ENCODE data around the gene RAB13.

The RAB13 gene

DNA sequence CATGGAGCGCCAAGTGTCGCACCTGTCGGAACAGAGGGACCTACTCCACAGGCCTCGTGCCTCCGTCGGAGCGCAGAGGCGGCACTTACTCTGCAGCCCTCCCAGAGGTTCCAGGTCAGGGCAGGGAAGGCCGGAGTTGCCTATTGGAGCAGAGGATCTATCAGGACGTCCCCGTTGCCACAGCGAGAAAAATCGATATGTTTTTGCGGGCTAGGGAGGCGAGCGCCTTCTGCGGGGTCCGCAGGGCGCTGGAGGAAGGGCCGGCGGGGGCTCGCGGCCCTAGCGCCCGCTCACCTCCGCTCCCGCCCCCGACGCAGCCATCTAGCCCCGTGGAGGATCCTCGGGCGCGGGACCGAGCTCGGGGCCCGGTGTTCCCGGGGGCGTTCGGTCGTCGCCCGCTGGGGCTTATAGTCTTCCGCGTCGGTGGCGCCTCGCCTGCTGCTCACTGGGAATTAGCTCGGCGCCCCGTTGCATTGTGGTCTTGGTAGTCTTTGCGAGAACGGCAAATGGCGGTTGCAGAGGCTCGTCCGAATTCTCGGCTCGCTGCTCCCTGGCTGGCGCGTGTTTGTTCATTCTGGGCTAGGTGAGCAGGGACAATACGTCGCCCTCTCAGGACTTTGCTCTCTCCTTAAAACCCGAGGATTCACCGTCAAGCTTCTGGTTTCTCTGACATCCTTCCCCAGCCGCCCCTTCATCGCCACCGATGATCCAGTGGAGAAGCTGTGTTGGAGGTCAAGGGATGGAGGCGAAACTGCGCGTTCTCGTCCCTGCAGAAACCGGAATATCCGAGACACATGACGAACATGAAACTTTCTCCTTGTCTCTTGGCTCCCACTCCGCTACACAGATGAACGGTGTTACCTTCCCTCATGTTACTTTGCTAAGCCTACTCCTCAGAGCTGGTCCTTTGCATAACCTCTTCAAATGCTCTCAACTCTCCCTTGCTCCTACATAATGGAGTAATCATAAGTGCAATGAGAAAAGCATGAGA, 8.6 kb downstream of the RAB13 start, which contains the start of gene JTB:
TSS of gene JTB (minus strand) at position 425 of the 991 bp plus-strand sequence. CDS start at position 3, 422 bp downstream.
- peak; percentile 63 to 87 (median 78) for DNase-seq

- DNase-seq, result no peak
Observed at GRCh38 chr1:153976819-153977249, 9.3 kb downstream of the RAB13 start.

- DNase-seq, result no peak
Observed at GRCh38 chr1:153973525-153973924, 12.6 kb downstream of the RAB13 start.

GRCh38 chr1:153973071-153973470, 13.1 kb downstream of the RAB13 start:
- DNase-seq, result no peak

- no peak for DNase-seq
Observed at GRCh38 chr1:153970346-153970745, 15.8 kb downstream of the RAB13 start.

GRCh38 chr1:153968972-153969371, 17.2 kb downstream of the RAB13 start:
- DNase-seq, result no peak

- no peak for DNase-seq
Observed at GRCh38 chr1:153968408-153968807, 17.7 kb downstream of the RAB13 start.

DNA sequence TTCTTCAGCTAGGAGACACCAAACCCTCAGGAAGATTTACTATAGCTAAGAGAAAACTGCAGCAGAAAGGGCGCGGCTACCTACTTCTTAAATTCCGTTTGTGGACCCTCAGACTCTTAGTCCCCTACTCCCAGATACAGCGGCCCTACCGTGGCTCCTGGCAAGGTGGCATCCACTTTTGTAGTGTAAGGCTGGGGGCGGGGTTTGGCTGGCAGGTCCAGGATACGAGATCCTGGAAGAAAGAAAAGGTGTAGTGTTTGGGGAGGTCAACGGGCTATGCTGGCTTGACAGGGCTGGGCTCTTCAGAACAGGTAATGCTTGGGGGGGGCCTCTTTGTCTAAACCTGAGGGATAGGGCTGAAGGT, 18.2 kb downstream of the RAB13 start:
- no peak for DNase-seq

- peak in 4 of 5 experiments; percentile 75 to 98 (median 79) for DNase-seq
Observed at GRCh38 chr1:153967107-153967999, 18.8 kb downstream of the RAB13 start, which contains the start of gene CREB3L4. Gene CREB3L4 (plus strand): TSS chr1:153967902. CDS start chr1:153968526, 624 bp downstream.

- no peak for DNase-seq
Observed at GRCh38 chr1:153963850-153964331, 22.2 kb downstream of the RAB13 start.

GRCh38 chr1:153963030-153963849, 22.9 kb downstream of the RAB13 start, which contains the start of gene SLC39A1:
Gene SLC39A1 (minus strand): TSS chr1:153963537. CDS start chr1:153962715, 822 bp downstream.
- peak; percentile 89 to 94 (median 91) for DNase-seq

DNA sequence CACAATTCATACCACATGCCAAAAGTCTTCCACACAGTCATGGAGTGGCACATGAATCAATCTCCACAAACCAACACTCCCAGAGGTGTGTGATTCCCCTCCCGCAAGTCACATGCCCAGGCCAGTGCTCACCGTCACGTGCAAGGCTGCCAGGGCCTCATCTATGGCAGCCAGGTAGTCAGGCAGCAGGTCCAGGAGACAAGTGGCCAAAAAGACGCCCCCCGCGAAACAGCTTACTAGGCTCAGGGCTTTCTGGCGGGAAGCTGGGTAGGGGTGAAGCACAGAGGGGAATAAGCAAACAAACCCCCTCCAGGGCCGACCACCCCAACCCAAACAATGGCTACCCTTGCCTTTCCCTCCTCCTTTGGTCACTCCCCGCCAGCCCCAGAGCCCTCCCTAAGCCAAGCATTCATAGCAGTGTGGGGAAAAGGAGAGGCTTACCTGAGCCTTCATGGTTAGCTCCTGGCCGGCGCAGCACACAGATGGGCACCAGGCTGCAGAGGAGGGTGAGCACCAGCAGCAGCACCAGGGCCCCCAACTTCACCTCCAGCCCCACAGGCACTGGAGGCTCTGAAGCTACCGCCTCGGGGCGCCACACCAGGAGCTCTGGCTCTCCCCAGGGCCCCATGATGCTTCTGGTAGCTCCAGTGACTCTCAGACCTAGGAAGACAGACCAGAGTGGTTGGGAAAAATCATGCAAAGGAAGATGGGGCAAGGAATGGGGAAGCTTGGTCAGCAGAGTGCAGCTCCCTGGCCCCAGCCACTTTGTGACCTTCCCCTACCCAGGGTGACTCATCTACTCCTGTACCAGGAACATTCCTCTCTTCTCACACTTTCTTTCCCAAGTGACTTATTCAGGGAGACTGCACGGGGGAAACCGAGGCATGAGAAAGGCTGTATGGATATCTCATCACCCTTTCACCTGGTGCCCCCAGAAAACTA, 23.8 kb downstream of the RAB13 start:
- DNase-seq, result no peak

DNA sequence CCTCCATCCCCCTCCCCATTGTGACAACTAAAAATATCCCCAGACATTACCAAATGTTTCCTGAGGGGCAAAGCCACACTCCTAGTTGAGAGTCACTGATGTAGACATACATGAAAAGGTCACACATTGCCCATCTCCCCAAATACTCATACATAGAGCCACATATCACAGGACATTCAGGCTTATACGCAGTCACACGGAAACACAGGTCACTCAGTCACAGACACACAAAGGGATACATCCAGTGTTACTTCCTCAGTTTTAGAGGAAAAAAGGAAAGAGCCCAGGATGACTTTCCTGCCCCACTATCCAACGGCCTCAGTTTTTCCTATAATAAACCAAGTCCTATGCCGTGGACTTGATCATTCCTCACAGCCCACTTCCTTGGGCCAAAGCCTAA, 24.7 kb downstream of the RAB13 start:
- DNase-seq, result no peak

- no peak for DNase-seq
Observed at GRCh38 chr1:153960206-153960605, 25.9 kb downstream of the RAB13 start.

GRCh38 chr1:153959454-153959853, 26.7 kb downstream of the RAB13 start:
- no peak for DNase-seq

DNA sequence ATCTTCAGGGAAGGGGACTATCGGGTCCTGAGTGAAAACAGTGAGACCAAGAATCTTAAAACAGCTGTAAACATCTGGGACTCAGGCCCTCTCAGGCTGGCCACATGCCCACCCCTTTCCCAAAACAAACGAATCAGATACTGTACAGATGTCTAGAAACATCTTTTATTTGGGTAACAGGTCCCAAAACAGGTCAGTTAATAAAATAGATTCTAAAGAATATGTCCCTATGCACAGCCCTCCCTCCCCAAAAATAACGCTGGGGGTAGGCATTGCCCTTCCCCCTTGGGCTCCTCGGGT, 27.2 kb downstream of the RAB13 start:
- DNase-seq, result no peak

DNA sequence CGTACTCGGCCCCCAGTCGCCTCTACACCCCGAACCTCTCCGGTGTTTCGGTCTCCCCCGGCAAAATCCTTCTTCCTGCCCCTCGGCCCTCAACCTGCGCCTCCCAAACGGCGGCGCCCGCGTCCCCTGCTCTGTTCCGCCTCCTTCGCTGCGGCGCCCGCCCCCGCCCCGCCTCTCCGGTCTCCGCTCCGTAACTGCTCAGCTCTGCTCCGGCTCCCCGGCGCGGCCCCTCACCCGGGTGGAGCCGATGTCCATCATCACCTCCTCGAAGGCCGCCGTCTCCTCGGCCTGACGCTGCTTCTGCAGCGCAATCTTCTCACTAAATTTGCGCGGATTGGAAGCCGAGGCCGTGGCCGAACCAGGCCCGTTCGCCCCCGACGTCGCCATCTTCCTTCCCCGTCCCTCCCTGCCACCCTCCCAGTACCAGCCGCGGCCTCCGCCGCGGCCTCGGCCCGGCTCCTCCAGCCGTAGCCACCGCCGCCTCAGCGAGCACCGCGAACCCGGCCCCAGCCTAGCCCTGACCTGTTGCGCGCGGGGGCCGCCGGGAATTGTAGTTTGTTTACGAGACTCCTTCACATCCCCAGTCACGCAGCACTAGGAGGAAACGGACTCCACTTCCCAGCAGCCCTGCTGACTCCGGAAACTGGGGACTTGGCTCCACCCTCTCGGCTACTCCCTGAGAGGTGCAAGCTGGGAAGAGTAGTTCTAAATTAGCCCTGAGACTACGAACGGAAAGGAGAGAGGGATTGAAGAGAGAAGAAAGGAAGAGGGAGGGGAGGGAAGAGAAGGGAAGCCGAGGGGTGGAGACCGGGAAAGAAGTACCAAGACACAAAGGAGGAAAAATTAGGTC, 27.8 kb downstream of the RAB13 start, which contains the start of gene CRTC2:
TSS of gene CRTC2 (minus strand) at position 502 of the 850 bp plus-strand sequence. CDS start at position 387, 115 bp downstream.
- peak; percentile 92 to 99 (median 97) for DNase-seq

GRCh38 chr1:153957744-153958110, 28.4 kb downstream of the RAB13 start:
- DNase-seq, result peak in 3 of 5 experiments; percentile 19 to 66 (median 65)

DNA sequence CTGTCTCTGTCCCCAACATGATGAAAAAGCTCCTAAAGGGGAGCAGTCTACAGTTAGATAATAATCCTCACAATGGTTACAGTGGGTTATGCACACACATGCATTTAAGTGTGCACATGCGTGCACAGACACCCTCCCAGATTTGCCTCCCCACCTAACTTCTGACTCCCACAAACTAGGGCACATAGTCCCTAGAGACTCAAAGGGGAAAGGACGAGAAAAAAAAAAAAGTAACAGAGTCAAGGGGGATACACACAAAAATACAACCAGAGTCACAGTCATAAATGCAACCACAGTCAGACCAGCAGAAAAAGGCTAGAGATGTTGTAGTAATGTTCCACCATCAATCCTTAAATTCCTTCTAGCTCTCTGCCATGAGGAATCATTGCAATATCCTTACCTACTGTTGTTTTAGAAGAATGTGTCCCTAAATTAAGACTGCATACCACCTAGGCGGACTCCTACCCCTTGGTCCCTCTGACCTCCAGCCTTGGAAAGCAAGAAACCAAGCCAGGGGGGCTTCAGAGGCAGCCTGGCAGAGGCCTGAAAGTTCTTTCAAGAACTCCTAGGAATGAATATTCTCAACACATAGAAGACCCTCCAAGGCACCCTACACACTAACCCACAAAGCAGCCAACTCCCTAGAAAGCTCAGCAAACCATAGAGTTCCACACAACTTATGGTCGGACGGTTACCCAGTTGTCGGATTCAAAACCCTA, 29.0 kb downstream of the RAB13 start:
- no peak for DNase-seq
